OCI-LY3 (cell line): ENCODE results near the gene DENND1A.

Source experiments
- H2AFZ ChIP-seq: fragments of 200-600, 300-600 bp; shearing (Covaris generic); 2 replicates; pipeline ENCODE4 v1.6.0; 2014; ENCODE audit warnings: antibody characterized with exemption, low read depth, low read length
- H3K27ac ChIP-seq: fragments of 200-600, 300-600 bp; sonication (generic); 2 replicates; pipeline ENCODE4 v1.5.1; 2014; ENCODE audit warnings: mild to moderate bottlenecking, low read length, moderate library complexity, mixed read lengths
- H3K27me3 ChIP-seq: fragments of 200-600, 300-600 bp; sonication (generic); 2 replicates; pipeline ENCODE4 v1.6.1; 2014; ENCODE audit warnings: low read depth, low read length, mixed read lengths
- H3K36me3 ChIP-seq: fragments of 200-600, 300-600 bp; sonication (generic); replicated peaks from 2 replicates; pipeline ENCODE3; 2014; ENCODE audit warnings: low read depth, low read length, mixed read lengths
- H3K4me1 ChIP-seq: fragments of 300-600, 200-600 bp; sonication (generic); 2 replicates; pipeline ENCODE4 v1.6.1; 2014; ENCODE audit warnings: low read length, mixed read lengths
- H3K4me2 ChIP-seq: fragments of 200-600, 300-600 bp; sonication (generic); 2 replicates; pipeline ENCODE4 v1.6.1; 2014; ENCODE audit warnings: low read length, mixed read lengths
- H3K4me3 ChIP-seq: fragments of 300-600, 200-600 bp; sonication (generic); 2 replicates; pipeline ENCODE4 v1.5.1; 2014; ENCODE audit warnings: antibody characterized with exemption, mild to moderate bottlenecking, low read length, moderate library complexity
- H3K79me2 ChIP-seq: fragments of 300-600, 200-600 bp; shearing (Covaris generic); 2 replicates; pipeline ENCODE4 v1.6.1; 2014; ENCODE audit warnings: mild to moderate bottlenecking, low read length, mixed read lengths
- H3K9ac ChIP-seq: fragments of 300-600, 200-600 bp; shearing (Covaris generic); 2 replicates; pipeline ENCODE4 v1.6.0; 2014; ENCODE audit warnings: mild to moderate bottlenecking, low read length, moderate library complexity
- H3K9me3 ChIP-seq: fragments of 200-600, 300-600 bp; shearing (Covaris generic); 2 replicates; pipeline ENCODE4 v1.6.1; 2014; ENCODE audit warnings: low read length, mixed read lengths; ENCODE audit not compliant: insufficient read depth
- H4K20me1 ChIP-seq: fragments of 200-600, 300-600 bp; sonication (generic); 2 replicates; pipeline ENCODE4 v1.6.1; 2016; ENCODE audit warnings: low read length, mixed read lengths; ENCODE audit not compliant: insufficient read depth
- EZH2phosphoT487 ChIP-seq: fragments of 200-600 bp; shearing (Covaris generic); IDR thresholded peaks from 2 replicates; pipeline ENCODE4 v1.6.1; 2018; ENCODE audit warnings: antibody characterized with exemption, mixed run types, low read depth
- TF ChIP-seq, protein P1 (sequence below): fragments of 200-600, 300-600 bp; sonication (generic); IDR thresholded peaks from 2 replicates; pipeline ENCODE4 v1.5.1; 2014; ENCODE audit warnings: antibody characterized with exemption, low read length, low read depth

DENND1A gene

GRCh38 chr9:123712399-123712798 lies 217.5 kb downstream of the DENND1A start:
- no peak overlapping the region for H2AFZ ChIP-seq
- H4K20me1 ChIP-seq: peaks cover 60% of the 10 kb centered on the region
- no peaks in the 10 kb centered on the region for H3K4me1 ChIP-seq
- peaks cover 3% of the 10 kb centered on the region; the same call in 1 of the 2 replicates for H3K79me2 ChIP-seq
- no peak overlapping the region for H3K4me2 ChIP-seq
- no peak overlapping the region for H3K4me3 ChIP-seq
- no peak overlapping the region for H3K9ac ChIP-seq
- H3K9me3 ChIP-seq: no peaks in the 10 kb centered on the region
- TF ChIP-seq EZH2phosphoT487: no peak
- TF ChIP-seq, protein P1, sequence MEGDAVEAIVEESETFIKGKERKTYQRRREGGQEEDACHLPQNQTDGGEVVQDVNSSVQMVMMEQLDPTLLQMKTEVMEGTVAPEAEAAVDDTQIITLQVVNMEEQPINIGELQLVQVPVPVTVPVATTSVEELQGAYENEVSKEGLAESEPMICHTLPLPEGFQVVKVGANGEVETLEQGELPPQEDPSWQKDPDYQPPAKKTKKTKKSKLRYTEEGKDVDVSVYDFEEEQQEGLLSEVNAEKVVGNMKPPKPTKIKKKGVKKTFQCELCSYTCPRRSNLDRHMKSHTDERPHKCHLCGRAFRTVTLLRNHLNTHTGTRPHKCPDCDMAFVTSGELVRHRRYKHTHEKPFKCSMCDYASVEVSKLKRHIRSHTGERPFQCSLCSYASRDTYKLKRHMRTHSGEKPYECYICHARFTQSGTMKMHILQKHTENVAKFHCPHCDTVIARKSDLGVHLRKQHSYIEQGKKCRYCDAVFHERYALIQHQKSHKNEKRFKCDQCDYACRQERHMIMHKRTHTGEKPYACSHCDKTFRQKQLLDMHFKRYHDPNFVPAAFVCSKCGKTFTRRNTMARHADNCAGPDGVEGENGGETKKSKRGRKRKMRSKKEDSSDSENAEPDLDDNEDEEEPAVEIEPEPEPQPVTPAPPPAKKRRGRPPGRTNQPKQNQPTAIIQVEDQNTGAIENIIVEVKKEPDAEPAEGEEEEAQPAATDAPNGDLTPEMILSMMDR: no peak
- no peak overlapping the region for H3K27ac ChIP-seq
- no peaks in the 10 kb centered on the region for H3K27me3 ChIP-seq
- H3K36me3 ChIP-seq: no peaks in the 10 kb centered on the region

- Histone ChIP-seq H3K4me3 (no peak overlapping the region), H3K27ac (no peak overlapping the region), H2AFZ (no peak overlapping the region), H3K4me2 (no peak overlapping the region), H3K9me3 (no peaks in the 10 kb centered on the region), H3K27me3 (no peaks in the 10 kb centered on the region), H3K4me1 (no peaks in the 10 kb centered on the region), H3K9ac (no peak overlapping the region), H4K20me1 (peaks cover 46% of the 10 kb centered on the region), H3K36me3 (no peaks in the 10 kb centered on the region), H3K79me2 (no peaks in the 10 kb centered on the region; the same call in 1 of the 2 replicates)
- TF ChIP-seq, protein P1: no peak
- no peak for TF ChIP-seq EZH2phosphoT487
Observed at GRCh38 chr9:123710299-123710698, 219.6 kb downstream of the DENND1A start.

DNA sequence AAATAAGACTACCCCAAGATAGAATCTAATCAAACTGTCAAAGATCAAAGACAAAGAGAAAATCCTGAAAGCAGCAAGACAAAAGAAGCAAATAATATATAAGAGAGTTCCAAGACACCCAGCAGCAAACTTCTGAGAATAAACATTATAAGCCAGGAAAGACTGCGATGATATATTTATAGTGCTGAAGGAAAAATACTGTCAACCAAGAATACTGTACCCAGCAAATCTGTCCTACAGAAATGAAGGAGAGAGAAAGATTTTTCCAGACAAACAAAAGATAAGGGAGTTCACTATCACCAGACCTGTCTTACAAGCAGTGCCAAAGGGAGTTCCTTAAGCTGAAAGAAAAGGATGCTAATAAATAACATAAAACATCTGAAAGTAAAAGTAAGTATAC lies 227.4 kb downstream of the DENND1A start:
- Histone ChIP-seq H3K79me2 (peaks cover 21% of the 10 kb centered on the region), H3K27me3 (no peaks in the 10 kb centered on the region), H3K36me3 (peaks cover 30% of the 10 kb centered on the region), H3K4me3 (no peak overlapping the region), H3K9ac (no peak overlapping the region), H4K20me1 (peaks cover 36% of the 10 kb centered on the region), H3K4me2 (no peak overlapping the region), H3K27ac (no peak overlapping the region), H3K4me1 (no peaks in the 10 kb centered on the region; the same call in 1 of the 2 replicates), H3K9me3 (peaks cover 15% of the 10 kb centered on the region; the same call in 1 of the 2 replicates), H2AFZ (no peak overlapping the region)
- no peak for TF ChIP-seq EZH2phosphoT487
- TF ChIP-seq, protein P1: no peak

DNA sequence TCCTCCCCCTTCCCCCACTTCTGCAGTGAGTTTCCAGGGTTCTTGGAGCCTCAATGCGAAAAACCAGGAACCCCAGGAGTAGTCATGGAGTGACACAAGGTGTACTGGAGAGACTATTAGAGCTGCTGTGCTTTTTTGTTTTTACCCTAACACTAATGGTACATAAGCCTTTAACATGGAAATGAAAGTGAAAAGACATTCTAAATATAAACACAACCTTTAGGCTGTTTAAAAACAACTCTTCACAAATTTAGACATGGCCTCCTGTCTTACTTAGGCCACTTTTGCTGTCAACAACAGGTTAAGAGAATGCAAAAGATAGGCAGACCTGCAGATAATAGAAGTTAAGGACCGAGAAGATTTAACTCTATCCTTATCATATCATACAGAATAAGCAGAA lies 232.2 kb downstream of the DENND1A start:
- H3K9me3 ChIP-seq: peaks cover 7% of the 10 kb centered on the region; the same call in 1 of the 2 replicates
- peaks cover 40% of the 10 kb centered on the region for H4K20me1 ChIP-seq
- H3K79me2 ChIP-seq: peaks cover 16% of the 10 kb centered on the region
- H3K27ac ChIP-seq: no peak overlapping the region
- no peak overlapping the region for H2AFZ ChIP-seq
- TF ChIP-seq EZH2phosphoT487: no peak
- H3K9ac ChIP-seq: no peak overlapping the region
- H3K27me3 ChIP-seq: no peaks in the 10 kb centered on the region
- no peak overlapping the region for H3K4me2 ChIP-seq
- H3K36me3 ChIP-seq: peaks cover 10% of the 10 kb centered on the region
- no peak overlapping the region for H3K4me3 ChIP-seq
- H3K4me1 ChIP-seq: no peaks in the 10 kb centered on the region; the same call in 1 of the 2 replicates
